H1 (cell line): ENCODE results near the gene SNAP29. TPM values are rescaled to one million over a fixed set of nuclear protein-coding genes. Genes with fewer than 3 reads are reported as not detected.

ENCODE experiments used
- CTCF ChIA-PET: fragments of 300-600 bp; sonication (Branson Sonifier 250); formaldehyde crosslinking; loops from one replicate; lab custom pipeline; 2021; ENCODE audit not compliant: partially characterized antibody; lab: Charles Lee
- POLR2A ChIA-PET: fragments of 300-600 bp; sonication (Branson Sonifier 250); formaldehyde crosslinking; loops from one replicate; lab custom pipeline; 2021; ENCODE audit warnings: inconsistent platforms; ENCODE audit not compliant: partially characterized antibody; lab: Charles Lee
- DNase-seq, 2 experiments: peaks; one replicate each; pipeline versions ENCODE4 v3.0.0 to v3.0.0-alpha.2; 2010 to 2022; ENCODE audit warnings: low spot score in 2 of 2, low read depth in 1 of 2, mixed read lengths in 1 of 2
- FAIRE-seq: peaks from 2 replicates; lab custom pipeline; 2011; peaks lifted over from hg19 to GRCh38; lab: Jason Lieb, UNC
- H2AFZ ChIP-seq: 2 replicates; pipeline ENCODE4 v1.8.1; 2012; ENCODE audit warnings: low read length, inconsistent platforms
- H2AK5ac ChIP-seq: 2 replicates; pipeline ENCODE4 v1.6.1; 2013; ENCODE audit warnings: low read depth, low read length
- H2BK120ac ChIP-seq: replicated peaks from 2 replicates; pipeline ENCODE3; 2013; ENCODE audit warnings: low read depth, low read length, inconsistent platforms
- H2BK12ac ChIP-seq: 2 replicates; pipeline ENCODE4 v1.6.1; 2013; ENCODE audit warnings: low read depth, low read length
- H2BK15ac ChIP-seq: 2 replicates; pipeline ENCODE4 v1.6.1; 2013; ENCODE audit warnings: low read length
- H2BK20ac ChIP-seq: 2 replicates; pipeline ENCODE4 v1.6.1; 2013; ENCODE audit warnings: low read length
- H2BK5ac ChIP-seq: 2 replicates; pipeline ENCODE4 v1.6.1; 2013; ENCODE audit warnings: low read depth, low read length
- H3K14ac ChIP-seq: 2 replicates; pipeline ENCODE4 v1.6.1; 2013; ENCODE audit warnings: inconsistent platforms; ENCODE audit not compliant: insufficient read length
- H3K18ac ChIP-seq: 2 replicates; pipeline ENCODE4 v1.6.1; 2013; ENCODE audit warnings: low read length; ENCODE audit errors: extremely low read depth
- H3K23ac ChIP-seq: 2 replicates; pipeline ENCODE4 v1.6.1; 2013; ENCODE audit warnings: inconsistent platforms; ENCODE audit not compliant: insufficient read length
- H3K23me2 ChIP-seq: 2 replicates; pipeline ENCODE4 v1.6.1; 2013; ENCODE audit warnings: low read depth, low read length
- H3K27ac ChIP-seq: 2 replicates; pipeline ENCODE4 v1.6.1; 2011; ENCODE audit warnings: low read depth, low read length, inconsistent platforms
- H3K27me3 ChIP-seq, 4 experiments: replicated peaks in 1 of 4; 1 replicate in 1 of 4; 2 replicates in 3 of 4; pipeline versions ENCODE4 v1.6.1 to v1.8.1; 2011 to 2013; ENCODE audit warnings: low read length in 3 of 4, mild to moderate bottlenecking in 3 of 4, inconsistent platforms in 2 of 4, mixed read lengths in 2 of 4, moderate library complexity in 1 of 4; ENCODE audit not compliant: control insufficient read depth in 3 of 4, insufficient read depth in 3 of 4; ENCODE audit errors: extremely low read depth in 1 of 4
- H3K36me3 ChIP-seq, 4 experiments: 2 replicates each; pipeline versions ENCODE4 v1.6.1 to v1.8.1; 2011 to 2013; ENCODE audit warnings: mild to moderate bottlenecking in 4 of 4, low read length in 3 of 4, moderate library complexity in 2 of 4, control low read depth in 1 of 4, inconsistent platforms in 1 of 4; ENCODE audit not compliant: insufficient read depth in 4 of 4, control insufficient read depth in 2 of 4
- H3K4ac ChIP-seq: replicated peaks from 2 replicates; pipeline ENCODE3; 2013; ENCODE audit warnings: low read length, low read depth, mixed read lengths, inconsistent platforms; ENCODE audit not compliant: insufficient read length
- H3K4me1 ChIP-seq, 4 experiments: replicated peaks in 1 of 4; 1 replicate in 1 of 4; 2 replicates in 3 of 4; pipeline versions ENCODE4 v1.6.1 to v1.8.1; 2011 to 2013; ENCODE audit warnings: low read length in 3 of 4, inconsistent platforms in 2 of 4, mixed read lengths in 1 of 4; ENCODE audit not compliant: insufficient read depth in 4 of 4, control insufficient read depth in 3 of 4
- H3K4me2 ChIP-seq, 2 experiments: 2 replicates each; pipeline versions ENCODE4 v1.6.1 to v1.8.1; 2011 to 2013; ENCODE audit warnings: low read depth in 2 of 2, low read length in 2 of 2, control low read depth in 1 of 2, inconsistent platforms in 1 of 2, mild to moderate bottlenecking in 1 of 2; ENCODE audit not compliant: insufficient read depth in 1 of 2
- H3K4me3 ChIP-seq, 4 experiments: fragments of 200-600, 300-600 bp in 1 of 4; sonication (generic), shearing (Covaris generic), sonication (Bioruptor Twin) in 1 of 4; 2 replicates each; pipeline versions ENCODE4 v1.5.1 to v1.8.1; 2011 to 2016; ENCODE audit warnings: low read length in 4 of 4, low read depth in 3 of 4, control low read depth in 2 of 4, inconsistent platforms in 2 of 4, mild to moderate bottlenecking in 2 of 4, mixed read lengths in 1 of 4, moderate library complexity in 1 of 4; ENCODE audit not compliant: insufficient read depth in 2 of 4; ENCODE audit errors: extremely low read depth in 1 of 4
- H3K56ac ChIP-seq: replicated peaks from 2 replicates; pipeline ENCODE3; 2013; ENCODE audit warnings: low read depth, mild to moderate bottlenecking, mixed read lengths, low read length, inconsistent platforms; ENCODE audit not compliant: insufficient read length
- H3K79me1 ChIP-seq: 2 replicates; pipeline ENCODE4 v1.6.1; 2013; ENCODE audit warnings: low read depth, low read length, control low read depth
- H3K79me2 ChIP-seq, 2 experiments: 2 replicates each; pipeline versions ENCODE4 v1.6.1 to v1.8.1; 2012 to 2013; ENCODE audit warnings: low read length in 2 of 2, mild to moderate bottlenecking in 2 of 2, inconsistent platforms in 1 of 2; ENCODE audit not compliant: insufficient read depth in 2 of 2, control insufficient read depth in 1 of 2
- H3K9ac ChIP-seq, 4 experiments: replicated peaks in 1 of 4; 1 replicate in 1 of 4; 2 replicates in 3 of 4; pipeline versions ENCODE4 v1.6.1 to v1.8.1; 2011 to 2013; ENCODE audit warnings: low read depth in 3 of 4, low read length in 3 of 4, control low read depth in 2 of 4, mild to moderate bottlenecking in 2 of 4, moderate library complexity in 2 of 4, inconsistent platforms in 1 of 4; ENCODE audit errors: extremely low read depth in 1 of 4
- H3K9me3 ChIP-seq, 2 experiments: 2 replicates each; pipeline versions ENCODE4 v1.6.1 to v1.8.1; 2012 to 2013; ENCODE audit warnings: mild to moderate bottlenecking in 2 of 2, moderate library complexity in 2 of 2, control low read depth in 1 of 2, inconsistent platforms in 1 of 2, low read depth in 1 of 2, low read length in 1 of 2, mixed read lengths in 1 of 2; ENCODE audit not compliant: insufficient read depth in 2 of 2
- H4K20me1 ChIP-seq, 2 experiments: replicated peaks in 1 of 2; 2 replicates each; pipeline versions ENCODE3 to v1.8.1; 2011 to 2013; ENCODE audit warnings: inconsistent platforms in 2 of 2, low read length in 2 of 2, mild to moderate bottlenecking in 1 of 2; ENCODE audit not compliant: insufficient read depth in 2 of 2, control insufficient read depth in 1 of 2
- H4K5ac ChIP-seq: 2 replicates; pipeline ENCODE4 v1.6.1; 2013; ENCODE audit warnings: low read length, low read depth, mixed read lengths, inconsistent platforms; ENCODE audit not compliant: insufficient read length
- H4K8ac ChIP-seq: 2 replicates; pipeline ENCODE4 v1.8.0; 2013; ENCODE audit warnings: mild to moderate bottlenecking, moderate library complexity, low read length, inconsistent platforms; ENCODE audit not compliant: insufficient read depth; ENCODE audit errors: extremely low read depth
- H4K91ac ChIP-seq: replicated peaks from 2 replicates; pipeline ENCODE3; 2013; ENCODE audit warnings: low read length, mixed read lengths, inconsistent platforms; ENCODE audit not compliant: insufficient read length
- ASH2L ChIP-seq: fragments of 200-600, 300-600 bp; sonication (generic); IDR thresholded peaks from one replicate; pipeline ENCODE4 v1.7.1; 2017; ENCODE audit warnings: low read length
- CEBPB ChIP-seq: IDR thresholded peaks from 2 replicates; pipeline ENCODE4 v1.6.1; 2012; ENCODE audit warnings: low read depth, low read length
- CHD2 ChIP-seq: IDR thresholded peaks from 2 replicates; pipeline ENCODE4 v1.6.1; 2012; ENCODE audit warnings: low read length, improper control_type of control experiment
- EGR1 ChIP-seq: IDR thresholded peaks from 2 replicates; pipeline ENCODE4 v1.6.1; 2011; ENCODE audit warnings: low read depth, low read length, borderline replicate concordance
- HDAC2 ChIP-seq, 2 experiments: fragments of 300-600 bp in 1 of 2; sonication (generic) in 1 of 2; IDR thresholded peaks; 2 replicates each; pipeline ENCODE4 v1.6.1; 2011 to 2012; ENCODE audit warnings: low read depth in 2 of 2, low read length in 2 of 2, mild to moderate bottlenecking in 2 of 2, moderate library complexity in 2 of 2, borderline replicate concordance in 1 of 2, inconsistent platforms in 1 of 2
- JUND ChIP-seq: IDR thresholded peaks from 2 replicates; pipeline ENCODE4 v1.6.1; 2011; ENCODE audit warnings: mild to moderate bottlenecking, improper control_type of control experiment, low read length
- POLR2AphosphoS5 ChIP-seq: IDR thresholded peaks from 2 replicates; pipeline ENCODE4 v1.6.1; 2011; ENCODE audit warnings: low read depth, low read length
- SIN3A ChIP-seq, 2 experiments: IDR thresholded peaks in 1 of 2; conservative IDR thresholded peaks in 1 of 2; 2 replicates each; pipeline ENCODE4 v1.6.1; 2011 to 2012; ENCODE audit warnings: low read length in 2 of 2, improper control_type of control experiment in 1 of 2, low read depth in 1 of 2, mild to moderate bottlenecking in 1 of 2
- TCF12 ChIP-seq: IDR thresholded peaks from 2 replicates; pipeline ENCODE4 v1.6.1; 2011; ENCODE audit warnings: low read depth, mild to moderate bottlenecking, low read length
- YY1 ChIP-seq: IDR thresholded peaks from 2 replicates; pipeline ENCODE4 v1.6.1; 2011; ENCODE audit warnings: low read depth, mild to moderate bottlenecking, low read length
- WGBS, 2 experiments: shearing (Covaris generic) in 1 of 2; methylation state at CpG; one replicate each; pipeline versions ENCODE4 v1.1.6 to v1.1.7; 2013 to 2015; ENCODE audit warnings: low lambda C conversion rate in 2 of 2, mixed read lengths in 2 of 2, inconsistent platforms in 1 of 2, low coverage in 1 of 2, missing lambda C conversion rate in 1 of 2; ENCODE audit not compliant: insufficient replicate concordance in 2 of 2, insufficient coverage in 1 of 2, insufficient read length in 1 of 2; ENCODE audit errors: extremely low coverage in 1 of 2, missing lambda C conversion rate in 1 of 2; 5-methylcytosine and 5-hydroxymethylcytosine counted together
- polyA plus RNA-seq, 7 experiments: library from polyadenylated mRNA; depleted of rRNA in 3 of 7; stranded (reverse) in 5 of 7; unstranded in 2 of 7; fragments of >200 nt in 5 of 7; fragments of 200-250 nt in 2 of 7; gene quantifications; 1 replicate in 5 of 7; 2 replicates in 1 of 7; 4 replicates in 1 of 7; pipeline versions ENCODE4 v1.2.1 to v1.2.3, GENCODE V29; 2011 to 2013; ENCODE audit warnings: missing spikeins in 2 of 7, mixed read lengths in 2 of 7
- total RNA-seq: library from RNA; stranded (reverse); fragmentation: NEBNext Ultra II Directional; extraction: Animal tissue kit (Norgen Biotek cat#: 25700); gene quantifications from 2 replicates; pipeline ENCODE4 v1.2.1, GENCODE V29; 2021

The SNAP29 gene
- total and polyA plus RNA-seq, 2 of the 8 experiments (the other 6 are each of a cell fraction or from before 2014, with no cell fraction given) = 11.8 to 15.0 TPM

DNA sequence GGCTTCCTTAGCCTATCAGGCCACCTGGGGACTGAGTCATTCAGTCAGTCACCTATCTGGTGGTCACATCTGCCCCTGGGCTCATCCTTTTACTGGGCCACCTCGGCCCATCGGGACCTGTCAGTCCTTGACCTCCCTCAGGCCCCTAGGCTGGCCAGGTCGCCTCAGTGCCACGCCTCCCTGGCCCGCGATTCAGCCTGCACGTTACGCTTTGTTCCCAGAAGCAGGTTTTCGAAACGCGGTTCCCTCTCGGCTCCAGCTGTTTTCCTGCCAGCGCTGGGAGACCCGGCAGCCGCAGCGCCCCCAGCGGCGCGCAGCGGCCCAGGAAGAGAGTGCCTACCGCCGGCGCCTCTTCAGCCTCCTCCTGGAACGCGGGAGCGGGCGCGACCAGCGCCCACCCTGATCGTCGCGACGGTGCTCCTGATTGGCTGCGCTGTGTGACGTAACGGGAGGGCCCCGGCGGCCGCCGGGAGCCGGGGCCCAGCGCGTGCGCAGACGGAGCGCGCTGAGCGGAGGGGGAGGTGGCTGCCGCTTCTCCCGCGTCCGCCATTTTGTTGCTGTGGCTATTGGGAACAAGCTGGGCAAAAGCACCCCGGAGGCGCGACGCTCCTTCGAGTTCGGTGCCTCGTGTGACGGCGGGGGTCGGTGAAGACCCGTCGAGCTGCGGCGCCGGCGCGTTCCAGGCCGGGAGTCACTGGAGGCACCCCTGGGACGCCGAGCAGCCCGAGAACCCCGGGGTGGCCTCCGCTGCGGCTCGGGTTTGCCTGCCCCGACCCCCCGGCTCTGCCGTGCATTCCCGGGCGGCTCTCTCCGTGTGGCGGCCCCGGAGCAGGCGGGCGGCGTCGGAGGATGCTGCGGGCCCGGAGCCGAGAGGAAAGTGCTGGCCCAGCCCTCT, 58.4 kb downstream of the SNAP29 start, which contains the start of gene CRKL:
Gene CRKL, plus strand, starts transcription at position 492 of the 895 bp plus-strand sequence. CDS start 528 bp downstream, outside the sequence.
- ChIA-PET CTCF (interaction anchor here (0.6 to 1.6 kb wide), 5 partner anchors 15 to 102 kb away, joined by 3 to 6 read pairs (median 4); no protein-coding TSS in a partner anchor), POLR2A (interaction anchor here (0.8 to 1.4 kb wide), 7 partner anchors 9 to 58 kb away, joined by 3 to 5 read pairs (median 4); partner anchors contain the start of genes PI4KA and SNAP29)
- Histone ChIP-seq H2AK5ac (no peak within 1 kb of the TSS), H3K79me2 (peaks cover 41 to 49% of the 10 kb centered on the region in 2 experiments), H3K23me2 (peaks cover 4% of the 10 kb centered on the region; the same call in 1 of the 2 replicates), H4K5ac (peak within 1 kb of the TSS; percentile 87), H3K36me3 (no peaks in the 10 kb centered on the region), H3K4me3 (peak within 1 kb of the TSS; percentile 92 to 98 (median 96)), H4K20me1 (peaks cover 18 to 23% of the 10 kb centered on the region in 2 experiments), H2BK12ac (peak within 1 kb of the TSS; percentile 84), H3K4me2 (peak within 1 kb of the TSS; percentile 79 to 89), H3K56ac (peak within 1 kb of the TSS; percentile 86), H2BK20ac (no peak within 1 kb of the TSS), H2BK5ac (peak within 1 kb of the TSS; percentile 97), H3K27ac (peak within 1 kb of the TSS; percentile 93), H2BK15ac (peak within 1 kb of the TSS; percentile 83; the same call in 1 of the 2 replicates), H3K14ac (no peak within 1 kb of the TSS), H3K4me1 (peaks cover 0 to 3% (median 0%) of the 10 kb centered on the region in 4 experiments; a peak in 4 of 7 replicates), H3K18ac (peak within 1 kb of the TSS; percentile 96), H2AFZ (peak within 1 kb of the TSS; percentile 89), H3K27me3 (no peaks in the 10 kb centered on the region), H3K79me1 (no peaks in the 10 kb centered on the region), H3K23ac (no peak within 1 kb of the TSS), H4K8ac (peak within 1 kb of the TSS; percentile 97), H3K9me3 (no peaks in the 10 kb centered on the region), H3K9ac (peak within 1 kb of the TSS; percentile 88 to 100 (median 96)), H2BK120ac (peak within 1 kb of the TSS; percentile 54), H4K91ac (peak within 1 kb of the TSS; percentile 92), H3K4ac (peak within 1 kb of the TSS; percentile 69)
- WGBS, 2 experiments = 2% methylated on average over 80 of the region's 92 CpGs; no CpG with 5 or more reads in 1 of the 2 experiments
- peak; percentile 91 to 94 for DNase-seq
- no peak for FAIRE-seq
- TF ChIP-seq JUND = 0 out of 2 replicates have a peak, but pooled peaks have one; percentile 37
- TF ChIP-seq HDAC2 (IDR thresholded peaks at IDR 0.05; ENCODE audit: borderline replicate concordance in 1 of 2, low read depth in 2 of 2, low read length in 2 of 2) = peak in 1 of 2 experiments; percentile 54; a peak in 2 of 4 replicates
- no peak; the same call in 1 of the 2 replicates for TF ChIP-seq EGR1
- peak; percentile 88 to 97; a peak in 3 of 4 replicates for TF ChIP-seq SIN3A (conservative IDR thresholded peaks at IDR 0.05 in 1 of 2, IDR thresholded peaks at IDR 0.05 in 1 of 2; ENCODE audit: low read depth in 1 of 2, low read length in 2 of 2)
- peak; percentile 82 for TF ChIP-seq ASH2L
- peak; percentile 97 for TF ChIP-seq YY1
- TF ChIP-seq POLR2AphosphoS5 = peak; percentile 87
- peak; percentile 52; the same call in 1 of the 2 replicates for TF ChIP-seq CHD2
- peak; percentile 81; the same call in 1 of the 2 replicates for TF ChIP-seq TCF12
- peak; percentile 26 for TF ChIP-seq CEBPB
